Esophagus muscularis mucosa (tissue), 4 donors: ENCODE data around the gene CPS1. TPM values are rescaled to one million over a fixed set of nuclear protein-coding genes. Genes with fewer than 3 reads are reported as not detected.

Experiments used
- DNase-seq: peaks from one replicate; pipeline ENCODE4 v3.0.0-alpha.2; 2017; ENCODE audit errors: extremely low spot score
- H3K27ac ChIP-seq, 4 donors: fragments of 200-600 bp; sonication (generic); replicated peaks in 1 of 4; 1 replicate in 3 of 4; 2 replicates in 1 of 4; pipeline ENCODE4 v1.5.1; 2016 to 2019; ENCODE audit warnings: mild to moderate bottlenecking in 1 of 4
- H3K27me3 ChIP-seq, 4 donors: fragments of 200-600 bp; sonication (generic); one replicate each; pipeline versions ENCODE4 v1.5.1 to v1.6.0; 2016 to 2019
- H3K36me3 ChIP-seq, 4 donors: fragments of 200-600 bp; sonication (generic); one replicate each; pipeline ENCODE4 v1.5.1; 2016 to 2019
- H3K4me1 ChIP-seq, 4 donors: fragments of 200-600 bp; sonication (generic); one replicate each; pipeline ENCODE4 v1.5.1; 2016 to 2019
- H3K4me3 ChIP-seq, 4 donors: fragments of 200-600 bp; sonication (generic); 1 replicate in 2 of 4; 2 replicates in 2 of 4; pipeline ENCODE4 v1.5.1; 2016 to 2019; ENCODE audit warnings: mild to moderate bottlenecking in 4 of 4, moderate library complexity in 1 of 4
- H3K9me3 ChIP-seq, 4 donors: fragments of 200-600 bp; sonication (generic); 1 replicate in 3 of 4; 2 replicates in 1 of 4; pipeline ENCODE4 v1.5.1; 2016 to 2019
- EP300 ChIP-seq: sonication (generic); formaldehyde crosslinking; IDR thresholded peaks from one replicate; pipeline ENCODE4 v1.6.1; 2017; ENCODE audit warnings: antibody characterized with exemption
- POLR2A ChIP-seq: fragments of 450-650 bp; IDR thresholded peaks from one replicate; pipeline ENCODE4 v1.6.1; 2017; ENCODE audit warnings: antibody characterized with exemption, moderate library complexity, mild to moderate bottlenecking, low read depth
- POLR2AphosphoS5 ChIP-seq, 2 donors: sonication (generic); formaldehyde crosslinking; IDR thresholded peaks; one replicate each; pipeline ENCODE4 v1.6.1; 2017; ENCODE audit warnings: antibody characterized with exemption in 2 of 2
- WGBS: methylation state at CpG from one replicate; pipeline ENCODE4 v1.1.5; 2018; 5-methylcytosine and 5-hydroxymethylcytosine counted together
- intact Hi-C: fragments of 100-400 bp; cut with DNase I; formaldehyde crosslinking; loops from one replicate; pipeline ENCODE4 v1.15.1; 2023
- total RNA-seq, 4 donors: library from RNA; depleted of rRNA; stranded (reverse); fragments of >200 nt; gene quantifications; one replicate each; pipeline versions ENCODE4 v1.1.0 to v1.2.1, GENCODE V29; 2016
- TF ChIP-seq, protein P1 (sequence below), 3 experiments: fragments of 200-600 bp in 2 of 3; fragments of 450-650 bp in 1 of 3; sonication (generic) in 2 of 3; IDR thresholded peaks; one replicate each; pipeline ENCODE4 v1.5.1; 2017 to 2019; ENCODE audit warnings: antibody characterized with exemption in 3 of 3, mild to moderate bottlenecking in 2 of 3, moderate library complexity in 1 of 3

CPS1 gene
- total RNA-seq, 4 donors from 2014 or later = 1.0 to 2.4 (median 1.6) TPM

DNA sequence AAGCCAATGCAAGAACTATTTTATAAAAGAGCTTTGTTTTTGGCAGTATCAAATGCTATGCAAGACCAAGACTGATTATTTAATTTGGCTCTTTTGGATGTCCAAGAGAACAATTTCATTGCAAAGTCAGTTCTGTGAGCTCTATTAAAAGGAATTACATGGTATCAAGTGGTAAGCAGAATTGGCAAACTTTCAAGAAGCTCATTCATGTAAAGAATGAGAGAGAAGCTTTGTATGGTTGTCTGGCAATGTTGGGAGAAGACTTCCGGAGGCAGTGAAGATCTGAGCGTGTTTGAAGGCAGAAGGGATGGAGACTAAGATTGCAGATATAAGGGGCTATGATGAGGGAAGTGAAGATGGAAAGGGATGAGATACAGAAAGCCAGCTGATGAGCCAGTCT, 49.6 kb downstream of the CPS1 start:
- WGBS = 85% methylated on average over 2 of the region's 2 CpGs
- no peak overlapping the region for H3K4me3 ChIP-seq
- H3K27me3 ChIP-seq = no peaks in the 10 kb centered on the region
- TF ChIP-seq POLR2AphosphoS5 (IDR thresholded peaks at IDR 0.05) (no peak), POLR2A (no peak), EP300 (no peak)
- TF ChIP-seq, protein P1, sequence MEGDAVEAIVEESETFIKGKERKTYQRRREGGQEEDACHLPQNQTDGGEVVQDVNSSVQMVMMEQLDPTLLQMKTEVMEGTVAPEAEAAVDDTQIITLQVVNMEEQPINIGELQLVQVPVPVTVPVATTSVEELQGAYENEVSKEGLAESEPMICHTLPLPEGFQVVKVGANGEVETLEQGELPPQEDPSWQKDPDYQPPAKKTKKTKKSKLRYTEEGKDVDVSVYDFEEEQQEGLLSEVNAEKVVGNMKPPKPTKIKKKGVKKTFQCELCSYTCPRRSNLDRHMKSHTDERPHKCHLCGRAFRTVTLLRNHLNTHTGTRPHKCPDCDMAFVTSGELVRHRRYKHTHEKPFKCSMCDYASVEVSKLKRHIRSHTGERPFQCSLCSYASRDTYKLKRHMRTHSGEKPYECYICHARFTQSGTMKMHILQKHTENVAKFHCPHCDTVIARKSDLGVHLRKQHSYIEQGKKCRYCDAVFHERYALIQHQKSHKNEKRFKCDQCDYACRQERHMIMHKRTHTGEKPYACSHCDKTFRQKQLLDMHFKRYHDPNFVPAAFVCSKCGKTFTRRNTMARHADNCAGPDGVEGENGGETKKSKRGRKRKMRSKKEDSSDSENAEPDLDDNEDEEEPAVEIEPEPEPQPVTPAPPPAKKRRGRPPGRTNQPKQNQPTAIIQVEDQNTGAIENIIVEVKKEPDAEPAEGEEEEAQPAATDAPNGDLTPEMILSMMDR (IDR thresholded peaks at IDR 0.05) = no peak
- no peaks in the 10 kb centered on the region for H3K4me1 ChIP-seq
- intact Hi-C loops = no loop called here
- no peaks in the 10 kb centered on the region for H3K9me3 ChIP-seq
- no peak for DNase-seq
- no peaks in the 10 kb centered on the region for H3K36me3 ChIP-seq
- H3K27ac ChIP-seq = no peak overlapping the region

DNA sequence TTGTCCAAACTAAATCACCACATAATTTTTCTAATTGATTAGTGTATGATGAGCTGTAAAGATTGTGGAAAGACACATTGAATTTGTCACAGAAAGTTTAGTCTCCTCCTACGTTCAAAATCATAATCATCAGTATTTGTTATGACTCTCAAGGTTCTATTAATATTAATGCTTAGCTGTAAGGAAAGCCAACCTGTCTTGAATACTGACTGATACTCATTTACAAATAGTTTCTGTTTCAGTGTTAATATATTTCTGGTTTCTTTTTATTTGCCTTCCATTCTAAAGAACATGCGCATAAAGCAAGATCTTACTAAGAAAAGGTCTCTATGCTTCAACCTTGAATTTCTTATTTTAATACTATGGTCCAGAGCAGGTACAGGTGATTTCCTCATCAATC, 55.1 kb downstream of the CPS1 start:
- Histone ChIP-seq H3K4me3 (no peak overlapping the region), H3K4me1 (no peaks in the 10 kb centered on the region), H3K27ac (no peak overlapping the region), H3K9me3 (no peaks in the 10 kb centered on the region), H3K36me3 (no peaks in the 10 kb centered on the region), H3K27me3 (no peaks in the 10 kb centered on the region)
- intact Hi-C loops = no loop called here
- no peak for DNase-seq
- TF ChIP-seq EP300 (no peak), POLR2AphosphoS5 (IDR thresholded peaks at IDR 0.05) (no peak), POLR2A (no peak)
- TF ChIP-seq, protein P1 (IDR thresholded peaks at IDR 0.05) = no peak
- 71% methylated on average over 2 of the region's 2 CpGs for WGBS

DNA sequence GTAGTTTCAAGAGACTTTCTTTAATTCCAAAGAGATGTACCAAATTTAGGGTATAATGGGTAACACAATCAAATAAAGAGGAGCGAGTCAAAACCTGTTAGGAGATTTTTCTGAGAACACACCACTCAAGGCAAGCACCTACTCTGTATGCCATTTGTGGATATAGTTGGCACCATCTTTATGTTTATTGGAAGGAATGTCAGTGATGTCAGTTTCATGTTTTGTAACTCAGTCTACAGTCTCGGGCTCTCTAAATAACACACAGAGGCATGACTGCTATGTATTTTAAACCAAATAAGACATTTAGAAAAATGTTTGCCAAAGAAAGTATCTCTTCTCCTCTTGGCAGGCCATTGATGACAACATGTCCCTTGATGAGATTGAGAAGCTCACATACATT, 59.7 kb downstream of the CPS1 start:
- H3K4me1 ChIP-seq = no peaks in the 10 kb centered on the region
- intact Hi-C loops = no loop called here
- DNase-seq = no peak
- TF ChIP-seq, protein P1 (IDR thresholded peaks at IDR 0.05) = no peak
- TF ChIP-seq POLR2A (no peak), EP300 (no peak), POLR2AphosphoS5 (IDR thresholded peaks at IDR 0.05) (no peak)
- WGBS = 60% methylated on average over 2 of the region's 2 CpGs
- H3K4me3 ChIP-seq = no peak overlapping the region
- H3K27me3 ChIP-seq = no peaks in the 10 kb centered on the region
- H3K36me3 ChIP-seq = no peaks in the 10 kb centered on the region
- no peaks in the 10 kb centered on the region for H3K9me3 ChIP-seq
- no peak overlapping the region for H3K27ac ChIP-seq

DNA sequence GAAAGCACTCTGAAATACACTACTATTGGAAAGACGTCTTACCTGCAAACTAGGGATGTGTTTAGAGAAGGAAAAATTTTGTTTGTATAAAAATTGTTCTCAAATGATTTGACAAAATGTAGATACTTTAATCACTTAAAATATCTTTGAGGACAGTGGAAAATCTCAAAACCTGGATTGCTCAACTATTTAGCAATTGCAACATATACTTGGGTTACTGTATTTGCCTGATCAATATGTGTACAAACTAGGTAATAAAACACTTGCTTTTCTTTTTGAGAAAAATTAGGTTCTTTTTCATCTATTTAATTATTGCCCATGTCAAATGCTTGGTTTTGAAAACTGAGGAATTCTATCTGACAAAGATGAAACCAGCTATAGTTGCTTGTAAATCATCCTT, 60.9 kb downstream of the CPS1 start:
- intact Hi-C loops = no loop called here
- WGBS = 90% methylated on average over 1 of the region's 1 CpG
- TF ChIP-seq, protein P1 (IDR thresholded peaks at IDR 0.05) = no peak
- TF ChIP-seq POLR2AphosphoS5 (IDR thresholded peaks at IDR 0.05) (no peak), POLR2A (no peak), EP300 (no peak)
- H3K27ac ChIP-seq = no peak overlapping the region
- H3K4me3 ChIP-seq = no peak overlapping the region
- H3K9me3 ChIP-seq = no peaks in the 10 kb centered on the region
- no peaks in the 10 kb centered on the region for H3K4me1 ChIP-seq
- DNase-seq = no peak
- no peaks in the 10 kb centered on the region for H3K36me3 ChIP-seq
- no peaks in the 10 kb centered on the region for H3K27me3 ChIP-seq

DNA sequence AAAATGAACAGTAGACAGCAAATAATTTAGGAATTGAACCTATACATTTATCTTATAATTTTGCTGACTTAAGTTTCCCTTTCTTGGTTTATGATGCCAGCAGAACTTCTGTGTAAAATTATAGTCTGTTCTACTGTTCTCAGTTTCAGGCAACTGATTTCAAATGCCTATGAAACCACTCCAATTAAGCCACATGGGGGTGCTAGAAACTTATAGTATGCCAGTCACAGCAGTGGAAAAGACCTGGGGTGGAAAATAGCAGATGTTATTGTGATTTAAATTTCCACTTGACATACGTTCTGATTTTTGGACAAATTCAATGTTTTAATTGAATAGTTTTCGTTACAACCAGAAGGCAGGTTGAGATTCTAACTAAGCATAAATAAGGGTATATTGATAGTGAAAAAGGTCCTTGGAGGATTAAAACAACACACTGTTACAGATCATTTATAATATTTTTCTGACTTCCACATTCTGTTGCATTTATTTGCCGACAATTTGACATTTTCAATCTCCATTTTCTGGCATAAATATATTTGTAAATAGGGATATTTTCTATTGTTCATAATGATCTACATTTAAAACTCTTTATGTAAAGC, 61.4 kb downstream of the CPS1 start:
- Histone ChIP-seq H3K27ac (no peak overlapping the region), H3K27me3 (no peaks in the 10 kb centered on the region), H3K36me3 (no peaks in the 10 kb centered on the region), H3K4me1 (no peaks in the 10 kb centered on the region), H3K9me3 (no peaks in the 10 kb centered on the region), H3K4me3 (no peak overlapping the region)
- no peak for DNase-seq
- TF ChIP-seq, protein P1 (IDR thresholded peaks at IDR 0.05) = peak in 2 of 3 experiments; percentile 26 to 33
- TF ChIP-seq POLR2AphosphoS5 (IDR thresholded peaks at IDR 0.05) (no peak), EP300 (no peak), POLR2A (no peak)
- intact Hi-C loops = no loop called here
- 23% methylated on average over 3 of the region's 3 CpGs for WGBS
